Stimulated activated memory B cell treated with anti-CD40 and anti-IgM and Interleukin-4, amounts not matched to agents 10 μg/mL and 1 μg/mL and 100 μg/mL, for 72 hours (primary cell): ENCODE results near the gene CYP27B1.
"Not testable (repeated sequence)": the region's sequence is repeated elsewhere in the genome, so short reads cannot be mapped to it uniquely, and the experiment has no call there.

Experiments used
- ATAC-seq: fragments of 150-1000 bp; cut with Tn5 transposase; 2 replicates; pipeline ENCODE4 v1.10.0; 2021
- H3K27ac Mint-ChIP-seq: one replicate; pipeline ENCODE4 v1.8.0; 2022; ENCODE audit warnings: mild to moderate bottlenecking, mixed read lengths
- H3K27me3 Mint-ChIP-seq: one replicate; pipeline ENCODE4 v1.8.0; 2022; ENCODE audit warnings: mixed read lengths
- H3K36me3 Mint-ChIP-seq: one replicate; pipeline ENCODE4 v1.8.0; 2022; ENCODE audit warnings: mixed read lengths
- H3K4me1 Mint-ChIP-seq: one replicate; pipeline ENCODE4 v1.8.0; 2022; ENCODE audit warnings: mixed read lengths
- H3K4me3 Mint-ChIP-seq: one replicate; pipeline ENCODE4 v1.8.0; 2022; ENCODE audit warnings: mild to moderate bottlenecking, moderate library complexity, mixed read lengths
- H3K9me3 Mint-ChIP-seq: one replicate; pipeline ENCODE4 v1.8.0; 2022; ENCODE audit warnings: mixed read lengths

Gene CYP27B1

GRCh38 chr12:57776247-57776587 lies 9.3 kb upstream of the CYP27B1 start:
- H3K27ac Mint-ChIP-seq, result no peak overlapping the region
- H3K27me3 Mint-ChIP-seq, result no peaks in the 10 kb centered on the region
- H3K4me3 Mint-ChIP-seq, result no peak overlapping the region
- ATAC-seq, result no peak
- H3K36me3 Mint-ChIP-seq, result no peaks in the 10 kb centered on the region
- no peaks in the 10 kb centered on the region for H3K9me3 Mint-ChIP-seq
- H3K4me1 Mint-ChIP-seq, result peaks cover 20% of the 10 kb centered on the region

GRCh38 chr12:57775563-57776246 lies 8.8 kb upstream of the CYP27B1 start:
- ATAC-seq, result no peak
- peaks cover 2% of the 10 kb centered on the region for H3K36me3 Mint-ChIP-seq
- H3K27me3 Mint-ChIP-seq, result no peaks in the 10 kb centered on the region
- peaks cover 25% of the 10 kb centered on the region for H3K4me1 Mint-ChIP-seq
- no peak overlapping the region for H3K27ac Mint-ChIP-seq
- H3K9me3 Mint-ChIP-seq, result no peaks in the 10 kb centered on the region
- H3K4me3 Mint-ChIP-seq, result no peak overlapping the region

- Mint-ChIP-seq H3K36me3 (peaks cover 8% of the 10 kb centered on the region), H3K27me3 (no peaks in the 10 kb centered on the region), H3K4me3 (no peak overlapping the region), H3K27ac (no peak overlapping the region), H3K9me3 (no peaks in the 10 kb centered on the region), H3K4me1 (peaks cover 31% of the 10 kb centered on the region)
- no peak for ATAC-seq
Observed at GRCh38 chr12:57775044-57775443, 8.2 kb upstream of the CYP27B1 start.

- H3K27me3 Mint-ChIP-seq, H3K4me3 Mint-ChIP-seq, ATAC-seq, H3K27ac Mint-ChIP-seq, H3K9me3 Mint-ChIP-seq: not testable (repeated sequence)
- Mint-ChIP-seq H3K36me3 (peaks cover 12% of the 10 kb centered on the region), H3K4me1 (peaks cover 31% of the 10 kb centered on the region)
Observed at GRCh38 chr12:57774634-57775033, 7.8 kb upstream of the CYP27B1 start.

- H3K4me3 Mint-ChIP-seq, result peak within 1 kb of the TSS; percentile 97
- H3K27me3 Mint-ChIP-seq, result no peaks in the 10 kb centered on the region
- peak within 1 kb of the TSS; percentile 86 for H3K27ac Mint-ChIP-seq
- no peaks in the 10 kb centered on the region for H3K9me3 Mint-ChIP-seq
- H3K4me1 Mint-ChIP-seq, result peaks cover 31% of the 10 kb centered on the region
- peaks cover 27% of the 10 kb centered on the region for H3K36me3 Mint-ChIP-seq
- ATAC-seq, result peak; percentile 34
Observed at GRCh38 chr12:57772429-57773322, 5.8 kb upstream of the CYP27B1 start, which contains the start of gene EEF1AKMT3. TSS of gene EEF1AKMT3 (plus strand) at chr12:57772614. CDS start at chr12:57772725, 111 bp downstream.

- Mint-ChIP-seq H3K9me3 (no peaks in the 10 kb centered on the region), H3K27me3 (peaks cover 1% of the 10 kb centered on the region), H3K4me3 (peak within 1 kb of the TSS; percentile 97), H3K27ac (peak within 1 kb of the TSS; percentile 86), H3K36me3 (peaks cover 27% of the 10 kb centered on the region), H3K4me1 (peaks cover 38% of the 10 kb centered on the region)
- peak; percentile 96 for ATAC-seq
Observed at GRCh38 chr12:57771873-57772428, 5.1 kb upstream of the CYP27B1 start, which contains the start of gene METTL1. TSS of gene METTL1 (minus strand) at chr12:57772105. CDS start at chr12:57772083, 22 bp downstream.

GRCh38 chr12:57771236-57771872 lies 4.5 kb upstream of the CYP27B1 start:
- peak overlapping the region; percentile 97 for H3K4me3 Mint-ChIP-seq
- H3K36me3 Mint-ChIP-seq, result peaks cover 27% of the 10 kb centered on the region
- ATAC-seq, result peak; percentile 84
- no peaks in the 10 kb centered on the region for H3K9me3 Mint-ChIP-seq
- peaks cover 7% of the 10 kb centered on the region for H3K27me3 Mint-ChIP-seq
- peak overlapping the region; percentile 86 for H3K27ac Mint-ChIP-seq
- H3K4me1 Mint-ChIP-seq, result peaks cover 44% of the 10 kb centered on the region

GRCh38 chr12:57770734-57771133 lies 3.9 kb upstream of the CYP27B1 start:
- peaks cover 46% of the 10 kb centered on the region for H3K4me1 Mint-ChIP-seq
- no peaks in the 10 kb centered on the region for H3K9me3 Mint-ChIP-seq
- peaks cover 10% of the 10 kb centered on the region for H3K27me3 Mint-ChIP-seq
- H3K27ac Mint-ChIP-seq, result no peak overlapping the region
- no peak for ATAC-seq
- H3K36me3 Mint-ChIP-seq, result peaks cover 27% of the 10 kb centered on the region
- no peak overlapping the region for H3K4me3 Mint-ChIP-seq

- ATAC-seq, result no peak
- H3K27ac Mint-ChIP-seq, result no peak overlapping the region
- H3K4me1 Mint-ChIP-seq, result peaks cover 56% of the 10 kb centered on the region
- H3K9me3 Mint-ChIP-seq, result no peaks in the 10 kb centered on the region
- peaks cover 19% of the 10 kb centered on the region for H3K27me3 Mint-ChIP-seq
- H3K4me3 Mint-ChIP-seq, result no peak overlapping the region
- H3K36me3 Mint-ChIP-seq, result peaks cover 27% of the 10 kb centered on the region
Observed at GRCh38 chr12:57769594-57769993, 2.7 kb upstream of the CYP27B1 start.

GRCh38 chr12:57767876-57768275 lies 998 bp upstream of the CYP27B1 start:
- Mint-ChIP-seq H3K9me3 (no peaks in the 10 kb centered on the region), H3K36me3 (peaks cover 27% of the 10 kb centered on the region), H3K4me3 (no peak overlapping the region), H3K27ac (no peak overlapping the region), H3K4me1 (peaks cover 59% of the 10 kb centered on the region), H3K27me3 (peaks cover 19% of the 10 kb centered on the region)
- no peak for ATAC-seq

GRCh38 chr12:57767305-57767698 lies 424 bp upstream of the CYP27B1 start:
- Mint-ChIP-seq H3K4me3 (no peak overlapping the region), H3K27ac (no peak overlapping the region), H3K27me3 (peaks cover 19% of the 10 kb centered on the region), H3K9me3 (no peaks in the 10 kb centered on the region), H3K36me3 (peaks cover 27% of the 10 kb centered on the region), H3K4me1 (peaks cover 56% of the 10 kb centered on the region)
- ATAC-seq, result no peak

- ATAC-seq, result peak; percentile 25
- H3K27ac Mint-ChIP-seq, result peak overlapping the region; percentile 77
- peaks cover 19% of the 10 kb centered on the region for H3K27me3 Mint-ChIP-seq
- H3K4me1 Mint-ChIP-seq, result peaks cover 49% of the 10 kb centered on the region
- H3K9me3 Mint-ChIP-seq, result no peaks in the 10 kb centered on the region
- H3K36me3 Mint-ChIP-seq, result peaks cover 30% of the 10 kb centered on the region
- peak overlapping the region; percentile 85 for H3K4me3 Mint-ChIP-seq
Observed at GRCh38 chr12:57765698-57766463, 997 bp downstream of the CYP27B1 start.

- Mint-ChIP-seq H3K4me1 (peaks cover 44% of the 10 kb centered on the region), H3K4me3 (peak overlapping the region; percentile 85), H3K27me3 (peaks cover 19% of the 10 kb centered on the region), H3K36me3 (peaks cover 25% of the 10 kb centered on the region), H3K9me3 (no peaks in the 10 kb centered on the region), H3K27ac (peak overlapping the region; percentile 77)
- ATAC-seq, result peak; percentile 80
Observed at GRCh38 chr12:57765003-57765697, 1.7 kb downstream of the CYP27B1 start.

GRCh38 chr12:57764662-57765002 lies 2.2 kb downstream of the CYP27B1 start:
- Mint-ChIP-seq H3K27ac (peak overlapping the region; percentile 77), H3K4me1 (peaks cover 48% of the 10 kb centered on the region), H3K4me3 (peak overlapping the region; percentile 85), H3K27me3 (peaks cover 19% of the 10 kb centered on the region), H3K36me3 (peaks cover 23% of the 10 kb centered on the region), H3K9me3 (no peaks in the 10 kb centered on the region)
- ATAC-seq, result peak; percentile 40
